Left lung (tissue), 10 donors: ENCODE measurements around the gene LRRFIP2. TPM values are rescaled to one million over a fixed set of nuclear protein-coding genes. Genes with fewer than 3 reads are reported as not detected.

ENCODE experiments used
- ATAC-seq: fragments of 200-7000 bp; cut with Tn5 transposase; one replicate; pipeline ENCODE4 v1.9.1; 2020; ENCODE audit warnings: moderate library complexity
- DNase-seq, 4 donors: peaks; one replicate each; pipeline ENCODE4 v3.0.0-alpha.2; 2013 to 2020
- H3K27ac ChIP-seq, 2 donors: fragments of 200-600 bp; sonication (generic) in 1 of 2; one replicate each; pipeline versions ENCODE4 v1.5.0 to v1.8.0; 2020 to 2021
- H3K27me3 ChIP-seq, 2 donors: fragments of 200-600 bp; sonication (generic) in 1 of 2; one replicate each; pipeline versions ENCODE4 v1.5.0 to v1.8.0; 2020 to 2021
- H3K36me3 ChIP-seq, 2 donors: fragments of 200-600 bp; sonication (generic) in 1 of 2; one replicate each; pipeline versions ENCODE4 v1.5.0 to v1.8.0; 2020 to 2021
- H3K4me1 ChIP-seq, 2 donors: fragments of 200-600 bp; one replicate each; pipeline ENCODE4 v1.8.0; 2021
- H3K4me3 ChIP-seq, 2 donors: fragments of 200-600 bp; sonication (generic) in 1 of 2; one replicate each; pipeline versions ENCODE4 v1.5.0 to v1.8.0; 2020 to 2021; ENCODE audit warnings: mild to moderate bottlenecking in 1 of 2
- H3K9me3 ChIP-seq, 2 donors: fragments of 200-600 bp; sonication (generic) in 1 of 2; one replicate each; pipeline versions ENCODE4 v1.5.0 to v1.8.0; 2020 to 2021
- intact Hi-C, 2 donors: fragments of 100-400 bp; cut with DNase I; formaldehyde crosslinking; loops; one replicate each; pipeline versions ENCODE4 v1.11.2 to v1.14.2; 2022
- polyA plus RNA-seq, 6 donors: library from polyadenylated mRNA; unstranded; fragments of 120-200 nt; gene quantifications; one replicate each; pipeline ENCODE4 v1.2.1, GENCODE V29; 2013; ENCODE audit not compliant: insufficient read length in 6 of 6
- total RNA-seq, 2 donors: library from RNA; stranded (reverse); fragmentation: NEBNext Ultra II Directional; extraction: Animal tissue kit (Norgen Biotek cat#: 25700); gene quantifications; one replicate each; pipeline ENCODE4 v1.2.1, GENCODE V29; 2021
- TF ChIP-seq, protein P1 (sequence below), 2 donors: fragments of 200-600 bp; sonication (generic) in 1 of 2; IDR thresholded peaks; one replicate each; pipeline versions ENCODE4 v1.5.0 to v1.8.0; 2021; ENCODE audit warnings: antibody characterized with exemption in 2 of 2
- donor health status: DM: no; HTN: yes; CAD: no.
- donor health status: DM: no; HTN: no; CAD: no.

Gene LRRFIP2
- total and polyA plus RNA-seq, 8 donors: 52.6 to 76.3 (median 66.0) TPM

DNA sequence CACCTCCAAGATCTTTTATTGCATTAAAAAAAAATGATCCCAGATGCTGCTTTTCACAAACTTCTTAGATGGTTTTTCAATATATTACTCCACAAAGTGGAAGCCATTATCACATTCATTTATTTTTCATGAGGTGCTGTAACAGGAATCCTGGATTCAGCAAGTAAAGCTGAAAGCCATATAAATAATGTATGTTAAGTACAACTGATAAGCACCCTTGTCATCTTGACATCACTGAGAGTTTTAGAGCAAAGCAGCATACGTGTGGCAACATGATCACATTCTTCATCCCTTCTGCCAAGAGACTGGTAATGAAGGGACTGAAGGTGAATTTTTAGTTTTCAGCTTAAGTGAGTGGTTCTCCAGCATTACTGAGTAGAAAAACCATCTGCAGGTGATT lies 44.9 kb upstream of the LRRFIP2 start:
- no peak for DNase-seq
- intact Hi-C loops: loop anchor here in 1 of 2 donors (10.0 kb wide), 1 partner anchor 204 kb away; no protein-coding TSS in a partner anchor
- TF ChIP-seq, protein P1, sequence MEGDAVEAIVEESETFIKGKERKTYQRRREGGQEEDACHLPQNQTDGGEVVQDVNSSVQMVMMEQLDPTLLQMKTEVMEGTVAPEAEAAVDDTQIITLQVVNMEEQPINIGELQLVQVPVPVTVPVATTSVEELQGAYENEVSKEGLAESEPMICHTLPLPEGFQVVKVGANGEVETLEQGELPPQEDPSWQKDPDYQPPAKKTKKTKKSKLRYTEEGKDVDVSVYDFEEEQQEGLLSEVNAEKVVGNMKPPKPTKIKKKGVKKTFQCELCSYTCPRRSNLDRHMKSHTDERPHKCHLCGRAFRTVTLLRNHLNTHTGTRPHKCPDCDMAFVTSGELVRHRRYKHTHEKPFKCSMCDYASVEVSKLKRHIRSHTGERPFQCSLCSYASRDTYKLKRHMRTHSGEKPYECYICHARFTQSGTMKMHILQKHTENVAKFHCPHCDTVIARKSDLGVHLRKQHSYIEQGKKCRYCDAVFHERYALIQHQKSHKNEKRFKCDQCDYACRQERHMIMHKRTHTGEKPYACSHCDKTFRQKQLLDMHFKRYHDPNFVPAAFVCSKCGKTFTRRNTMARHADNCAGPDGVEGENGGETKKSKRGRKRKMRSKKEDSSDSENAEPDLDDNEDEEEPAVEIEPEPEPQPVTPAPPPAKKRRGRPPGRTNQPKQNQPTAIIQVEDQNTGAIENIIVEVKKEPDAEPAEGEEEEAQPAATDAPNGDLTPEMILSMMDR (IDR thresholded peaks at IDR 0.05): no peak
- Histone ChIP-seq H3K27me3 (no peaks in the 10 kb centered on the region), H3K4me1 (no peaks in the 10 kb centered on the region), H3K9me3 (no peaks in the 10 kb centered on the region), H3K4me3 (no peak overlapping the region), H3K27ac (no peak overlapping the region), H3K36me3 (no peaks in the 10 kb centered on the region)
- ATAC-seq: no peak

DNA sequence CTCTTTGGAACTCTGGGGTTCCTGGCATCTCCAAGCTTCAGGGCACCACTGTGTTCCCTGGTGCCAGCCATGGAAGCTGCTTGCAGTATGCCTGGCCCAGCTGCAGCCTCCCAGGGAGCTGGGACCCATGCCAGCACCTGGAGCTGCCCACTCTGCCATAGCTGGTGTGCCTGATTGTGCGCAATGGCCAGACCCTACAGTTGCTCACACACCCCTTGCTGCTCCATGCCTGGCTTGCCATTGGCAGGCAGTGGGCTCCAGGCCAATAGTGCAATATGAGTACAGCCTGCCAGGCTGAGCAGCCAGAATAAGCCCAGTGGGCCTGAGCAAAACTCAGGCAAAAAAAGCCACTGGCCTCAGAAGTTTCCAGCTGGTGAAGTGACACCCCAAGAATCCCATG lies 43.8 kb upstream of the LRRFIP2 start:
- H3K36me3 ChIP-seq: no peaks in the 10 kb centered on the region
- no peak overlapping the region for H3K4me3 ChIP-seq
- no peaks in the 10 kb centered on the region for H3K9me3 ChIP-seq
- TF ChIP-seq, protein P1 (IDR thresholded peaks at IDR 0.05): no peak
- no peak overlapping the region for H3K27ac ChIP-seq
- H3K27me3 ChIP-seq: no peaks in the 10 kb centered on the region
- no peak for DNase-seq
- H3K4me1 ChIP-seq: peaks cover 0 to 3% of the 10 kb centered on the region in 2 donors
- ATAC-seq: no peak
- intact Hi-C loops: loop anchor here in 1 of 2 donors (10.0 kb wide), 1 partner anchor 203 kb away; no protein-coding TSS in a partner anchor

DNA sequence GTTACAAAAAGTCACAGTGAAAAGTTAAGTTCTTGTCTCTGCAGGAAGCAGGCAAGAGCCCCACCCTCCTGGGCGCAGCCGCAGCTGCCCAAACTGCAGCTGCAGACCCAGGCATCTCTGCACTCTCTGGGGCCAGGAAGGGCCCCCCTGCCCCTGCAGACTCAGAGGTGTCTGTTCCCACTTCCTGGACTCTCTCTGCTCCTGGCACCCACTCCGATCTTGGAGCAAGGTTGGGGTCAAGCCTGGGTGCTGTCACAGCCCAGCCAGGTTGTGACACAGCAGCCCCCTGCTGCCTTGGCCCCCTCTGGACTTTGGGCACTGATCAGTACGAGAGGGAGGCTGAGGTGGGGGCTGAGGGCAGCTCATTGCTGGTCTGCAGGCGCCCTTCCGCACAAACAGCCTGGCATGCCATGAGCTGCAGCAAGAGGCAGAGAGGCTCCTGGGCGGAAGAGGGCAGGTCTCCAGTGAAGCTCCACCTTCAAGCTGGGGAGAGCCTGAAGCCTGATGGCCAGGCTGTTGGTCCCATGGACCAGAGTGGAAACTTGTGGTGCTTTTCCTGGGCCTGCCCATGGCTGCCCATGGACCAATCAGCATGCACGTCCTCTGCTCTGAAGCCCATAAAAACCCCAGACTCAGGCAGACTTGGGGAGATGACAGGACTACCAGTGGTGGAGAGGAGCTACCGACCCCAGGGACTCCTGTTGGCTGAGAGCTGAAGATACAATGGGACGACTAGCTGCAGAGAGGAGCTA lies 42.9 kb upstream of the LRRFIP2 start:
- Histone ChIP-seq H3K4me1 (peaks cover 0 to 5% of the 10 kb centered on the region in 2 donors), H3K27me3 (no peaks in the 10 kb centered on the region), H3K36me3 (no peaks in the 10 kb centered on the region), H3K9me3 (no peaks in the 10 kb centered on the region), H3K4me3 (no peak overlapping the region), H3K27ac (no peak overlapping the region)
- DNase-seq (no peak), ATAC-seq (no peak)
- intact Hi-C loops: loop anchor here in 1 of 2 donors (10.0 kb wide), 1 partner anchor 202 kb away; no protein-coding TSS in a partner anchor
- TF ChIP-seq, protein P1 (IDR thresholded peaks at IDR 0.05): no peak

DNA sequence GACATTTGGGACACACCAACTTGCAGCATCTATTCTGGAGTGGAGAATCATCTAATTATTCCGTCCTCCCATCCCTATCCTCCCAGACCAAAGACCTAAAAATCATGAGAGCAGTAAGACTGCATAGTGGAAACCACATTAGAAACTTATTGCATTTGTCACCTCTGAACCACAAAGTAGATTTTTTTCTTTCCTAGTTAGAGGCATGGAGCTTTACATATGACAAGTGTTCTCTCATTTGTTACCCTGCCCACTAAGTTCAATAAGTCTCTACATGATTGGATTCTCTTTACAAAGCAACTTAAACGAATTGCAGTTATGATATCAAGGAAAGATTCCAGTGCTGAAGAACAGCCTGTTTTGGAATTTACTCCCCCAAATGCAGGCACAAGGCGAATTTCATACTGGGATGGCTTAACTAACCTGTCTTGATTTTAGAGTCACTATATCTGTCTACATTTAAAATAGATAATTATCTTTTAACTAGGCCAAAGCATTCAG lies 42.3 kb upstream of the LRRFIP2 start:
- TF ChIP-seq, protein P1 (IDR thresholded peaks at IDR 0.05): no peak
- H3K4me3 ChIP-seq: no peak overlapping the region
- ATAC-seq: no peak

DNA sequence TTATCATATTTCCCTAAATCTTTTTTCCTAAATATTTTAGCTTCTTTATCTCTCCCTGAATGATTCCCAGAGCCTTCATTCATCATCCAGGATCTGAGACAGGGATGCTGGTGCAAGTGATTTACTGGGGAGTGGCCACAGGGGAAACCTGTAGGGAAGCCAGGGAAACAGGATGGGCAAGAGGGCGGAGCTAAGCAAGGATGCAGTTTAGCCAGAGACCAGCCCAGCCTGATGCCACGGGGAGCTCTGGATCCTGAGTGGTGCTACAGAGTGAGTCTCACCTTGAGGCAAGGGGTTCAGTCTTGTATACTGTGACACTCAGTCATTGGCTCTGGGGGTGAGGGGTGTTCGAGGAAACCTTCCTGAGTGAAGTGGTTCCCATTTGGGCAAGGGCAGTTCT lies 39.7 kb upstream of the LRRFIP2 start:
- Histone ChIP-seq H3K9me3 (no peaks in the 10 kb centered on the region), H3K27me3 (no peaks in the 10 kb centered on the region), H3K4me1 (peaks cover 0 to 5% of the 10 kb centered on the region in 2 donors), H3K27ac (no peak overlapping the region), H3K36me3 (no peaks in the 10 kb centered on the region), H3K4me3 (no peak overlapping the region)
- no peak for ATAC-seq
- TF ChIP-seq, protein P1 (IDR thresholded peaks at IDR 0.05): no peak
- no peak for DNase-seq
- intact Hi-C loops: loop anchor here in 1 of 2 donors (10.0 kb wide), 1 partner anchor 199 kb away; no protein-coding TSS in a partner anchor

More for the DNA sequence above, 42.3 kb upstream of the LRRFIP2 start:
- intact Hi-C loops: loop anchor here in 1 of 2 donors (10.0 kb wide), 1 partner anchor 202 kb away; no protein-coding TSS in a partner anchor
- H3K4me1 ChIP-seq: peaks cover 0 to 5% of the 10 kb centered on the region in 2 donors
- H3K27me3 ChIP-seq: no peaks in the 10 kb centered on the region
- no peaks in the 10 kb centered on the region for H3K36me3 ChIP-seq
- H3K27ac ChIP-seq: no peak overlapping the region
- no peaks in the 10 kb centered on the region for H3K9me3 ChIP-seq
- DNase-seq: no peak
